Skeletal muscle satellite cell (primary cell): ENCODE results near the gene TUBGCP5.
A peak's percentile ranks its signal among the peaks of the same experiment; 100 is the strongest.
"Not testable (repeated sequence)": the region's sequence is repeated elsewhere in the genome, so short reads cannot be mapped to it uniquely, and the experiment has no call there.

ENCODE experiments used
- H3K27me3 ChIP-seq: 2 replicates; pipeline ENCODE4 v1.7.0; 2013; ENCODE audit warnings: low read length; ENCODE audit not compliant: control insufficient read depth, insufficient read depth
- H3K36me3 ChIP-seq: 2 replicates; pipeline ENCODE4 v1.7.0; 2013; ENCODE audit warnings: mild to moderate bottlenecking, control low read depth, low read length; ENCODE audit not compliant: insufficient read depth
- H3K4me1 ChIP-seq: 2 replicates; pipeline ENCODE4 v1.7.0; 2013; ENCODE audit warnings: low read length; ENCODE audit not compliant: control insufficient read depth, insufficient read depth
- H3K4me2 ChIP-seq: 2 replicates; pipeline ENCODE4 v1.7.0; 2013; ENCODE audit warnings: mild to moderate bottlenecking, low read length
- H3K4me3 ChIP-seq: 2 replicates; pipeline ENCODE4 v1.7.0; 2013; ENCODE audit warnings: low read length
- H3K9ac ChIP-seq: 2 replicates; pipeline ENCODE4 v1.7.0; 2013; ENCODE audit warnings: mild to moderate bottlenecking, low read depth, low read length, moderate library complexity
- H3K9me3 ChIP-seq: replicated peaks from 2 replicates; pipeline ENCODE4 v1.7.0; 2013; ENCODE audit warnings: mild to moderate bottlenecking, control low read depth, low read length

The TUBGCP5 gene

GRCh38 chr15:23038726-23039142 is 635 bp downstream of the TUBGCP5 start:
- no peaks in the 10 kb centered on the region for H3K27me3 ChIP-seq
- peak overlapping the region; percentile 94 for H3K9ac ChIP-seq
- peaks cover 14% of the 10 kb centered on the region for H3K36me3 ChIP-seq
- peak overlapping the region; percentile 86 for H3K4me3 ChIP-seq
- no peaks in the 10 kb centered on the region for H3K9me3 ChIP-seq
- H3K4me1 ChIP-seq: peaks cover 10% of the 10 kb centered on the region
- peak overlapping the region; percentile 78 for H3K4me2 ChIP-seq

GRCh38 chr15:23035964-23036566 is 3.3 kb downstream of the TUBGCP5 start:
- Histone ChIP-seq H3K4me3 (no peak overlapping the region), H3K9ac (no peak overlapping the region), H3K4me2 (no peak overlapping the region), H3K4me1 (peaks cover 10% of the 10 kb centered on the region), H3K9me3 (no peaks in the 10 kb centered on the region), H3K36me3 (peaks cover 34% of the 10 kb centered on the region), H3K27me3 (no peaks in the 10 kb centered on the region)

GRCh38 chr15:23033979-23034378 is 5.4 kb downstream of the TUBGCP5 start:
- no peak overlapping the region for H3K4me2 ChIP-seq
- H3K9ac ChIP-seq: no peak overlapping the region
- H3K4me1 ChIP-seq: peaks cover 6% of the 10 kb centered on the region
- H3K9me3 ChIP-seq: no peaks in the 10 kb centered on the region
- H3K36me3 ChIP-seq: peaks cover 48% of the 10 kb centered on the region
- H3K4me3 ChIP-seq: no peak overlapping the region
- no peaks in the 10 kb centered on the region for H3K27me3 ChIP-seq

- H3K36me3 ChIP-seq: peaks cover 73% of the 10 kb centered on the region
- H3K9ac ChIP-seq: no peak overlapping the region
- H3K9me3 ChIP-seq: no peaks in the 10 kb centered on the region
- H3K4me1 ChIP-seq: no peaks in the 10 kb centered on the region
- H3K27me3 ChIP-seq: no peaks in the 10 kb centered on the region
- no peak overlapping the region for H3K4me2 ChIP-seq
- no peak overlapping the region for H3K4me3 ChIP-seq
Observed at GRCh38 chr15:23026218-23026617, 13.2 kb downstream of the TUBGCP5 start.

GRCh38 chr15:23022156-23022555 is 17.2 kb downstream of the TUBGCP5 start:
- no peak overlapping the region for H3K9ac ChIP-seq
- H3K4me1 ChIP-seq: no peaks in the 10 kb centered on the region
- H3K4me3 ChIP-seq: no peak overlapping the region
- peaks cover 68% of the 10 kb centered on the region for H3K36me3 ChIP-seq
- H3K4me2 ChIP-seq: no peak overlapping the region
- H3K9me3 ChIP-seq: no peaks in the 10 kb centered on the region
- H3K27me3 ChIP-seq: no peaks in the 10 kb centered on the region

- Histone ChIP-seq H3K4me3 (no peak overlapping the region), H3K4me2 (no peak overlapping the region), H3K36me3 (peaks cover 76% of the 10 kb centered on the region), H3K9ac (no peak overlapping the region), H3K9me3 (no peaks in the 10 kb centered on the region), H3K4me1 (no peaks in the 10 kb centered on the region), H3K27me3 (no peaks in the 10 kb centered on the region)
Observed at GRCh38 chr15:23014394-23015000, 24.9 kb downstream of the TUBGCP5 start.

GRCh38 chr15:23013681-23014080 is 25.7 kb downstream of the TUBGCP5 start:
- Histone ChIP-seq H3K4me3 (no peak overlapping the region), H3K36me3 (peaks cover 72% of the 10 kb centered on the region), H3K4me1 (no peaks in the 10 kb centered on the region), H3K9me3 (no peaks in the 10 kb centered on the region), H3K27me3 (no peaks in the 10 kb centered on the region), H3K9ac (no peak overlapping the region), H3K4me2 (no peak overlapping the region)

GRCh38 chr15:23012616-23013015 is 26.8 kb downstream of the TUBGCP5 start:
- H3K4me3 ChIP-seq, H3K4me2 ChIP-seq, H3K4me1 ChIP-seq, H3K9me3 ChIP-seq, H3K9ac ChIP-seq, H3K27me3 ChIP-seq: not testable (repeated sequence)
- H3K36me3 ChIP-seq: peaks cover 71% of the 10 kb centered on the region

GRCh38 chr15:23003736-23004135 is 35.6 kb downstream of the TUBGCP5 start:
- no peak overlapping the region for H3K4me2 ChIP-seq
- no peaks in the 10 kb centered on the region for H3K9me3 ChIP-seq
- H3K4me1 ChIP-seq: no peaks in the 10 kb centered on the region
- H3K4me3 ChIP-seq: no peak overlapping the region
- peaks cover 71% of the 10 kb centered on the region for H3K36me3 ChIP-seq
- H3K9ac ChIP-seq: no peak overlapping the region
- H3K27me3 ChIP-seq: no peaks in the 10 kb centered on the region

- no peaks in the 10 kb centered on the region for H3K9me3 ChIP-seq
- no peak overlapping the region for H3K9ac ChIP-seq
- no peak overlapping the region for H3K4me3 ChIP-seq
- H3K36me3 ChIP-seq: peaks cover 72% of the 10 kb centered on the region
- H3K4me1 ChIP-seq: no peaks in the 10 kb centered on the region
- no peak overlapping the region for H3K4me2 ChIP-seq
- no peaks in the 10 kb centered on the region for H3K27me3 ChIP-seq
Observed at GRCh38 chr15:23002920-23003319, 36.4 kb downstream of the TUBGCP5 start.

- Histone ChIP-seq H3K4me1 (no peaks in the 10 kb centered on the region), H3K9me3 (no peaks in the 10 kb centered on the region), H3K4me3 (no peak overlapping the region), H3K27me3 (no peaks in the 10 kb centered on the region), H3K9ac (no peak overlapping the region), H3K36me3 (peaks cover 26% of the 10 kb centered on the region), H3K4me2 (no peak overlapping the region)
Observed at GRCh38 chr15:22995795-22996194, 43.6 kb downstream of the TUBGCP5 start.

- Histone ChIP-seq H3K4me1 (no peaks in the 10 kb centered on the region), H3K4me2 (no peak overlapping the region), H3K36me3 (peaks cover 5% of the 10 kb centered on the region), H3K9ac (no peak overlapping the region), H3K4me3 (no peak overlapping the region), H3K27me3 (no peaks in the 10 kb centered on the region), H3K9me3 (no peaks in the 10 kb centered on the region)
Observed at GRCh38 chr15:22992024-22992326, 47.4 kb downstream of the TUBGCP5 start.
